Measurements from ENCODE around the gene CAPSL.

DNA sequence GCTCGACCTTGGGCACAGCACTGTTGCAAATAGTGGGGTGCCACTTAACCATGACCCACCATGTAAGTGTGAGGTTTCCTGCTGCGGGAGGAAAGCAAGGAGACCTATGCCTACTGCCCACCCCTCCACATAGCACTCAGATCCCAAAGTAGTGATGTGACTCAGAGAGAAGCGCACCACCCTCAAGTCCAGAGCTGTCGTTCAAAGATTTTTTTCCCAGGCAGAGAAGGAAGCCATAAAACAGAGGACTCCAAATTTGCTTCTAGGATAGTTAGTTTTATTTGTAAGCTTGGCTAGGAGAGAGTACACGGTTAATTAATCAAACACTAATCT, 33.4 kb upstream of the CAPSL start:
- TF ChIP-seq EZH2 (IDR thresholded peaks at IDR 0.05; ENCODE audit: low read depth), result no peak
- TF ChIP-seq, protein P1, sequence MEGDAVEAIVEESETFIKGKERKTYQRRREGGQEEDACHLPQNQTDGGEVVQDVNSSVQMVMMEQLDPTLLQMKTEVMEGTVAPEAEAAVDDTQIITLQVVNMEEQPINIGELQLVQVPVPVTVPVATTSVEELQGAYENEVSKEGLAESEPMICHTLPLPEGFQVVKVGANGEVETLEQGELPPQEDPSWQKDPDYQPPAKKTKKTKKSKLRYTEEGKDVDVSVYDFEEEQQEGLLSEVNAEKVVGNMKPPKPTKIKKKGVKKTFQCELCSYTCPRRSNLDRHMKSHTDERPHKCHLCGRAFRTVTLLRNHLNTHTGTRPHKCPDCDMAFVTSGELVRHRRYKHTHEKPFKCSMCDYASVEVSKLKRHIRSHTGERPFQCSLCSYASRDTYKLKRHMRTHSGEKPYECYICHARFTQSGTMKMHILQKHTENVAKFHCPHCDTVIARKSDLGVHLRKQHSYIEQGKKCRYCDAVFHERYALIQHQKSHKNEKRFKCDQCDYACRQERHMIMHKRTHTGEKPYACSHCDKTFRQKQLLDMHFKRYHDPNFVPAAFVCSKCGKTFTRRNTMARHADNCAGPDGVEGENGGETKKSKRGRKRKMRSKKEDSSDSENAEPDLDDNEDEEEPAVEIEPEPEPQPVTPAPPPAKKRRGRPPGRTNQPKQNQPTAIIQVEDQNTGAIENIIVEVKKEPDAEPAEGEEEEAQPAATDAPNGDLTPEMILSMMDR (conservative IDR thresholded peaks at IDR 0.05), result no peak

All from PC-9 (cell line).